ENCODE measurements around the gene MAD1L1. TPM values are rescaled to one million over a fixed set of nuclear protein-coding genes. Genes with fewer than 3 reads are reported as not detected.
A peak's percentile ranks its signal among the peaks of the same experiment; 100 is the strongest.

The MAD1L1 gene
- total RNA-seq, 2 experiments from 2014 or later = 157 to 160 TPM

DNA sequence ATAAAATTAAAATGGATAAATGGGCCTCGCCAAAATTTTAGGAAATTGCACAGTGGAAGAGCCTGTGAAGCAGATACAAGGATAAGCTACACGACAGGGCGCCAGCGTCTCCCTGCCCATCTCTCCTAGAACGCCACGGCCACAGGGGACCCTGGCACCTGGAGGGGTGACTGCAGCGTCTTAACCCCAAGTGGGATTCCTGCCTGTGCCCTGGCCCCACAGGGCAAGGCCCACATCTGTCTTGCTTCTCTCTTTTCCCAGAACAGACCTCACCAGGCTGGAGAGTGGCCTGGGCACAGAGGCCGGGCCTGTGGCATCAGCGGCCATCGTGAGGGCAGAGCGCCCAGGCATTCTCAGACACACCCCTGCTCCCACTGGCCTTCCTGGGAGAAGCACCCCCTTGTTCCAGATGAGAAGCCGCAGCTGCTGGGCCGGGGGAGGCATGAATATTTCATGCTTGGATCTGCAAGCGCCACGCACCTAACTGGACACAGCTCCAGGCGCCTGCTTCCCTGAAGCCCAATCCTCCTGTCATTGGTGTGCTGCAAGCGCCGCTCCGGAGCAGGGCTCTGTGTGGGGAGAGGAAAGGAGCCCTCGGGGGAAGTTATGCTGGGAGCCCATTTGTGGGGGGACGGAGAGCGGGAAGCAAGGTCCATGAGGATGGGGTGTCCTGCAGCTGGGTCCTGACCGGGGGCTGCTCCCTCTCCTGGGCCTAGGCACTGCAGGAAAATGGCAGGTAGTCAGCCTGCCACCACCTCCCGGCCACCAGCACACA lies 409.2 kb downstream of the MAD1L1 start:
- Mint-ChIP-seq H3K27ac (peak overlapping the region; percentile 82), H3K36me3 (ENCODE audit: low read depth) (peaks cover 23% of the 10 kb centered on the region), H3K4me3 (no peak overlapping the region), H3K9me3 (no peaks in the 10 kb centered on the region), H3K27me3 (no peaks in the 10 kb centered on the region), H3K4me1 (ENCODE audit: low read depth) (peaks cover 56% of the 10 kb centered on the region)
- ChIA-PET POLR2A (no interaction called here), CTCF (no interaction called here)
- Histone ChIP-seq H3K4me1 (ENCODE audit: insufficient read depth, low read length) (peaks cover 47% of the 10 kb centered on the region), H3K4me3 (ENCODE audit: low read length) (no peak overlapping the region), H3K36me3 (ENCODE audit: insufficient read depth, low read length) (no peaks in the 10 kb centered on the region), H3K27me3 (ENCODE audit: control insufficient read depth in 1 of 2, insufficient read depth in 2 of 2, low read length in 2 of 2) (no peaks in the 10 kb centered on the region), H3K27ac (ENCODE audit: low read depth in 1 of 2, low read length in 2 of 2) (no peak overlapping the region), H3K9me3 (ENCODE audit: control insufficient read depth in 1 of 2, insufficient read depth in 1 of 2, low read length in 2 of 2) (no peaks in the 10 kb centered on the region)
- TF ChIP-seq, protein P1, sequence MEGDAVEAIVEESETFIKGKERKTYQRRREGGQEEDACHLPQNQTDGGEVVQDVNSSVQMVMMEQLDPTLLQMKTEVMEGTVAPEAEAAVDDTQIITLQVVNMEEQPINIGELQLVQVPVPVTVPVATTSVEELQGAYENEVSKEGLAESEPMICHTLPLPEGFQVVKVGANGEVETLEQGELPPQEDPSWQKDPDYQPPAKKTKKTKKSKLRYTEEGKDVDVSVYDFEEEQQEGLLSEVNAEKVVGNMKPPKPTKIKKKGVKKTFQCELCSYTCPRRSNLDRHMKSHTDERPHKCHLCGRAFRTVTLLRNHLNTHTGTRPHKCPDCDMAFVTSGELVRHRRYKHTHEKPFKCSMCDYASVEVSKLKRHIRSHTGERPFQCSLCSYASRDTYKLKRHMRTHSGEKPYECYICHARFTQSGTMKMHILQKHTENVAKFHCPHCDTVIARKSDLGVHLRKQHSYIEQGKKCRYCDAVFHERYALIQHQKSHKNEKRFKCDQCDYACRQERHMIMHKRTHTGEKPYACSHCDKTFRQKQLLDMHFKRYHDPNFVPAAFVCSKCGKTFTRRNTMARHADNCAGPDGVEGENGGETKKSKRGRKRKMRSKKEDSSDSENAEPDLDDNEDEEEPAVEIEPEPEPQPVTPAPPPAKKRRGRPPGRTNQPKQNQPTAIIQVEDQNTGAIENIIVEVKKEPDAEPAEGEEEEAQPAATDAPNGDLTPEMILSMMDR (IDR thresholded peaks at IDR 0.05) = no peak
- DNase-seq = no peak
- no peak for ATAC-seq (ENCODE audit: poor library complexity)
- intact Hi-C loops (cut with DNase I, micrococcal nuclease) = no loop called here

DNA sequence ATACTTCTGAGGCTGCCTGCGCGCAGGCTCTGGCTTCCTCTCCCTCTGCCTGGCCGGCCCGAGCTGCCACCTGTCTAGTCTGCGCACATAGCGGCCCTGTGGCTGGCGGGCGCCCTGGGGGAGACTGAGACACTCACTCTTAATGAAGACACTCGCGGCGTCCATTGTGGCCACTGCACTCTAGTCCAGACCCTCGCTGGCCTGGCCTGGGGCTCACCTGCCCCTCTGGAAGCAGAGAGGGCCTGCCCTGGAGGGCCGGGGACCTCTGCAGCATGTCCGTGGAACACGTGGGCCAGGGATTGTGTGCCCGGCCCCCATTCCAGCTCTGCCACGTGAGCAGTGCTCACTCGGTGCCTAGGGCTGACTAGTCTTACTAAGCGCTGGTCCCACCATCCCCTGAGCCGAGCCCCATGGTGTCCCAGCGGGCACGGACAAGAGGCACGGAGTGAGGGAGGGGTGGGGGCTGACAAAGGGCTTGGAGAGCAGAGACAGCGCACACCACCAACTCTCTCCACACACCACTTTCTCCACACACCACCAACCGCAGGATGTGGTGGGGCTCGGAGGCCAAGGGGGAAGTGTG lies 413.4 kb downstream of the MAD1L1 start:
- no peaks in the 10 kb centered on the region for H3K9me3 Mint-ChIP-seq
- H3K4me1 Mint-ChIP-seq (ENCODE audit: low read depth) = peaks cover 48% of the 10 kb centered on the region

DNA sequence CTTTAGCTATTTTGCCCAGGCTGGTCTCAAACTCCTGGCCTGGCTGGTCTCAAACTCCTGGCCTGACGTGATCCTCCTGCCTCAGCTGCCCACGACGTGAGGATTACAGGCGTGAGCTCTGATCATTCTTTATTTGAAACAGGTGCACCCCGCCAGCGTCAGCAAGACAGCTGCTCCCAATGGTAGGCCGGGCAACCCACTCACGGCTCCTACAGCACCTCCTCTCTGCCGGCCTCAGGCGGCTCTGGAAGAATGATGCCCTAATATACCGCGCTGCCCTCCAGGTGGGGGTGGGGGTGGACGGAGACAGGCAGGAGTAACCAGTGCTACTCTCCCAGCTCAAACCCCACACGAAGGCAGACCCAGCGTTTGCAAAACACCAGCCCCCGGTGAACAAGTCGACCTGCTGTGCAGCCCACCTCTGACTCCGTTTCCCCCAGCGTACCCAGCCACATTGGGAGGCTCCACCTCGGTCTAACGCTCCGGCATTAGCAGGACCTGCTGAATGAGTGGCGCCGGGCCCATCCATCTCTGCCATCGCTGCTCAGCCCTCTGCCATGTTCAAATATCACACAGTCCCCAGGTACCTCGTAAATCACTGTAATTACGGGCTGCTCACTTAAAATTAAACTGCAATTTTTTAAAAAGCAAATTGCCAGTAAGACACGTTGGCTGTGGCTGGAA lies 414.0 kb downstream of the MAD1L1 start:
- DNase-seq = no peak
- Mint-ChIP-seq H3K27me3 (no peaks in the 10 kb centered on the region), H3K4me3 (peak overlapping the region; percentile 30), H3K27ac (peak overlapping the region; percentile 48), H3K4me1 (ENCODE audit: low read depth) (peaks cover 42% of the 10 kb centered on the region), H3K36me3 (ENCODE audit: low read depth) (peaks cover 23% of the 10 kb centered on the region), H3K9me3 (no peaks in the 10 kb centered on the region)
- no peak overlapping the region for H3K4me3 ChIP-seq (ENCODE audit: low read length)
- peaks cover 26% of the 10 kb centered on the region for H3K4me1 ChIP-seq (ENCODE audit: insufficient read depth, low read length)
- intact Hi-C loops (cut with DNase I, micrococcal nuclease) = no loop called here
- ATAC-seq (ENCODE audit: poor library complexity) = no peak
- CTCF ChIA-PET = no interaction called here
- H3K9me3 ChIP-seq (ENCODE audit: control insufficient read depth in 1 of 2, insufficient read depth in 1 of 2, low read length in 2 of 2) = no peaks in the 10 kb centered on the region
- peaks cover 13% of the 10 kb centered on the region for H3K36me3 ChIP-seq (ENCODE audit: insufficient read depth, low read length)
- TF ChIP-seq, protein P1 (IDR thresholded peaks at IDR 0.05) = no peak
- POLR2A ChIA-PET = no interaction called here
- no peak overlapping the region for H3K27ac ChIP-seq (ENCODE audit: low read depth in 1 of 2, low read length in 2 of 2)
- no peaks in the 10 kb centered on the region for H3K27me3 ChIP-seq (ENCODE audit: control insufficient read depth in 1 of 2, insufficient read depth in 2 of 2, low read length in 2 of 2)

More for the DNA sequence above, 413.4 kb downstream of the MAD1L1 start:
- TF ChIP-seq, protein P1 (IDR thresholded peaks at IDR 0.05) = no peak
- Histone ChIP-seq H3K9me3 (ENCODE audit: control insufficient read depth in 1 of 2, insufficient read depth in 1 of 2, low read length in 2 of 2) (no peaks in the 10 kb centered on the region), H3K4me3 (ENCODE audit: low read length) (peak overlapping the region; percentile 12), H3K27ac (ENCODE audit: low read depth in 1 of 2, low read length in 2 of 2) (no peak overlapping the region), H3K4me1 (ENCODE audit: insufficient read depth, low read length) (peaks cover 30% of the 10 kb centered on the region), H3K36me3 (ENCODE audit: insufficient read depth, low read length) (peaks cover 13% of the 10 kb centered on the region), H3K27me3 (ENCODE audit: control insufficient read depth in 1 of 2, insufficient read depth in 2 of 2, low read length in 2 of 2) (no peaks in the 10 kb centered on the region)
- ChIA-PET CTCF (no interaction called here), POLR2A (no interaction called here)
- Mint-ChIP-seq H3K27me3 (no peaks in the 10 kb centered on the region), H3K4me3 (peak overlapping the region; percentile 30), H3K36me3 (ENCODE audit: low read depth) (peaks cover 20% of the 10 kb centered on the region), H3K27ac (peak overlapping the region; percentile 48)
- intact Hi-C loops (cut with DNase I, micrococcal nuclease) = no loop called here
- DNase-seq (peak in 2 of 14 experiments; percentile 15 to 35), ATAC-seq (ENCODE audit: poor library complexity) (peak; percentile 29)
